ENCODE data around the gene DGLUCY. TPM values are rescaled to one million over a fixed set of nuclear protein-coding genes. Genes with fewer than 3 reads are reported as not detected.

The DGLUCY gene
- total RNA-seq, 1 experiment from 2014 or later: 67.0 TPM

- ATAC-seq (no peak), DNase-seq (ENCODE audit: low read depth, low spot score) (no peak)
- ChIA-PET RAD21 (ENCODE audit: low non-redundant PET in 1 of 2, low total read pairs in 2 of 2, uncharacterized antibody in 2 of 2, unreplicated experiment in 2 of 2) (no interaction called here), CTCF (no interaction called here), POLR2A (no interaction called here)
- Histone ChIP-seq H3K4me1 (ENCODE audit: control insufficient read depth in 1 of 2, insufficient read depth in 2 of 2, low read length in 2 of 2) (peaks cover 3 to 7% of the 10 kb centered on the region in 2 experiments; a peak in 2 of 4 replicates), H3K9ac (ENCODE audit: low read length) (no peak overlapping the region), H4K20me1 (ENCODE audit: insufficient read depth) (no peaks in the 10 kb centered on the region), H3K27ac (ENCODE audit: low read depth, low read length) (no peak overlapping the region), H3K4me2 (ENCODE audit: low read length) (no peak overlapping the region), H3K79me2 (ENCODE audit: insufficient read depth, low read length) (no peaks in the 10 kb centered on the region), H3K36me3 (ENCODE audit: control insufficient read depth in 1 of 2, insufficient read depth in 2 of 2, low read length in 2 of 2) (no peaks in the 10 kb centered on the region), H3K9me2 (ENCODE audit: insufficient read depth) (no peaks in the 10 kb centered on the region), H3K27me3 (ENCODE audit: insufficient read depth, low read length) (no peaks in the 10 kb centered on the region), H2AFZ (ENCODE audit: low read depth, low read length, poor library complexity, severe bottlenecking) (no peak overlapping the region), H3K9me3 (ENCODE audit: control insufficient read depth in 1 of 2, insufficient read depth in 1 of 2, low read depth in 1 of 2, low read length in 2 of 2) (no peaks in the 10 kb centered on the region), H3K4me3 (replicated peaks in 1 of 2; ENCODE audit: low read depth in 1 of 2, low read length in 2 of 2) (no peak overlapping the region)
- TF ChIP-seq SIN3A (IDR thresholded peaks at IDR 0.05; ENCODE audit: low read depth) (no peak), ZNF274 (IDR thresholded peaks at IDR 0.05; ENCODE audit: low read depth, low read length) (no peak), FOSL1 (IDR thresholded peaks at IDR 0.05; ENCODE audit: low read depth) (no peak)
- no TSS peak for BruUV-seq (replicated peaks)
- intact Hi-C loops (cut with micrococcal nuclease): no loop called here
Measured at GRCh38 chr14:91261986-91262549, 148.2 kb downstream of the DGLUCY start.

GRCh38 chr14:91263329-91263728 is 149.5 kb downstream of the DGLUCY start:
- H3K27me3 ChIP-seq (ENCODE audit: insufficient read depth, low read length): no peaks in the 10 kb centered on the region
- no peaks in the 10 kb centered on the region for H4K20me1 ChIP-seq (ENCODE audit: insufficient read depth)
- no peaks in the 10 kb centered on the region for H3K36me3 ChIP-seq (ENCODE audit: control insufficient read depth in 1 of 2, insufficient read depth in 2 of 2, low read length in 2 of 2)
- H3K9me3 ChIP-seq (ENCODE audit: control insufficient read depth in 1 of 2, insufficient read depth in 1 of 2, low read depth in 1 of 2, low read length in 2 of 2): no peaks in the 10 kb centered on the region
- no peaks in the 10 kb centered on the region for H3K79me2 ChIP-seq (ENCODE audit: insufficient read depth, low read length)
- peaks cover 1 to 4% of the 10 kb centered on the region in 2 experiments; a peak in 2 of 4 replicates for H3K4me1 ChIP-seq (ENCODE audit: control insufficient read depth in 1 of 2, insufficient read depth in 2 of 2, low read length in 2 of 2)
- ATAC-seq (no peak), DNase-seq (ENCODE audit: low read depth, low spot score) (no peak)
- ChIA-PET CTCF (no interaction called here), RAD21 (ENCODE audit: low non-redundant PET in 1 of 2, low total read pairs in 2 of 2, uncharacterized antibody in 2 of 2, unreplicated experiment in 2 of 2) (no interaction called here), POLR2A (interaction anchor here (1.3 kb wide), 1 partner anchor 14 kb away, joined by 3 read pairs; no protein-coding TSS in a partner anchor)
- no TSS peak for BruUV-seq (replicated peaks)
- H3K27ac ChIP-seq (ENCODE audit: low read depth, low read length): no peak overlapping the region
- no peak overlapping the region for H3K4me3 ChIP-seq (replicated peaks in 1 of 2; ENCODE audit: low read depth in 1 of 2, low read length in 2 of 2)
- no peak overlapping the region for H3K9ac ChIP-seq (ENCODE audit: low read length)
- no peak overlapping the region for H3K4me2 ChIP-seq (ENCODE audit: low read length)
- H3K9me2 ChIP-seq (ENCODE audit: insufficient read depth): no peaks in the 10 kb centered on the region
- no peak overlapping the region for H2AFZ ChIP-seq (ENCODE audit: low read depth, low read length, poor library complexity, severe bottlenecking)
- intact Hi-C loops (cut with micrococcal nuclease): no loop called here
- no peak for TF ChIP-seq RAD21 (IDR thresholded peaks at IDR 0.05; ENCODE audit: low read depth)
- TF ChIP-seq CBX3 (IDR thresholded peaks at IDR 0.05; ENCODE audit: low read depth): no peak
- TF ChIP-seq ELF1 (IDR thresholded peaks at IDR 0.05; ENCODE audit: borderline replicate concordance, low read depth): no peak
- no peak for TF ChIP-seq POLR2A (IDR thresholded peaks at IDR 0.05; ENCODE audit: borderline replicate concordance, extremely low read depth, insufficient read depth, insufficient read length)
- no peak for TF ChIP-seq EZH2phosphoT487 (IDR thresholded peaks at IDR 0.05; ENCODE audit: borderline replicate concordance)
